HG03442 (cell line): ENCODE results near the gene DNAI1.
"Not testable (repeated sequence)": the region's sequence is repeated elsewhere in the genome, so short reads cannot be mapped to it uniquely, and the experiment has no call there.

Experiments
- ATAC-seq: cut with Tn5 transposase; IDR thresholded peaks from one replicate; pipeline ENCODE4 v1.9.1; 2021; ENCODE audit warnings: mild to moderate bottlenecking, moderate library complexity; ENCODE audit not compliant: unreplicated experiment

The DNAI1 gene

DNA sequence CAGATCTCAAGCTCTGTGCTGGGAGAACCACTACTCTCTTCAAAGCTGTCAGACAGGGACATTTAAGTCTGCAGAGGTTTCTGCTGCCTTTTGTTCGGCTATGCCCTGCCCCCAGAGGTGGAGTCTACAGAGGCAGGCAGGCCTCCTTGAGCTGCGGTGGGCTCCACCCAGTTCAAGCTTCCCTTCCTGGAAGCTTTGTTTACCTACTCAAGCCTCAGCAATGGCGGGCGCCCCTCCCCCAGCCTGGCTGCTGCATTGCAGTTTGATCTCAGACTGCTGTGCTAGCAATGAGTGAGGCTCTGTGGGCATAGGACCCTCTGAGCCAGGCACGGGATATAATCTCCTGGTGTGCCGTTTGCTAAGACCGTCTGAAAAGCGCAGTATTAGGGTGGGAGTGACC lies 73.4 kb downstream of the DNAI1 start:
- ATAC-seq, result not testable (repeated sequence)

- no peak for ATAC-seq
Measured at GRCh38 chr9:34536685-34537084, 78.1 kb downstream of the DNAI1 start.

DNA sequence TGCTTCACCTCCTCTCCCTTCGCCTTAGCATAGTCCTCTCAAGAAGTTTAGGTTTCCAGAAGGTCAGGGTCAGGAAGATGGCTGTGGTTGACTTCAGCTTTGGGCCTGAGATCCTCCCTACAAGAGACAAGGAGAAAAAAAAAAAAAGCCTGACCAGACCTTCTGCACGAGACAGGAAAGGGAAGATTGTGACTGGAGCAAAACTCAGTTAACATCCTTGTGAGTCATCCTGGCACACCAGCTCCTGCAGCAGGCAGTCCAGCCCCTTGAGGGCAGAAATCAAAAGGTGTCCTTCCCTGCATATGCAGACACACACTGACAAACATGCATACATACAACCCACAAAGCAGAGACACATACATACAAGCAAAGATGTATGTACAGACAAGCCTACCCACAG lies 82.2 kb downstream of the DNAI1 start:
- ATAC-seq, result no peak

GRCh38 chr9:34541540-34541939 lies 82.9 kb downstream of the DNAI1 start:
- no peak for ATAC-seq

DNA sequence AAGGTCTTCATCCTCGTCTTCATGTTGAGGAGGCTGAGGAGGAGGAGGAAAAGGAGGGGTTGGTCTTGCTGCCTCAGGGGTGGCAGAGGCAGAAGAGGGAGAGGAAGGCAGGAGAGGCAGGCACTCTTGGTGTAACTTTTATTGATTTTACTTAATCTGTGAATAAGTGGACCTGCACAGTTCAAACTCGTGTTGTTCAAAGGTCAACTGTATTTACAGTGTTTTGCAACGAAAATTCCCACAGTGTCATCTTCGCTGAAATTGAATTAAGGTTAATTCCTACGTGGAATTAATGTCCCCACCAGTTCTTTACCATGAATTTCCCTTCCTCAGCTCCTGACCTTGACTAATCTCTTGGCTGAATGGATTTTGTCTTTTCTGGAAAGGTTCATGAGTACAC lies 85.4 kb downstream of the DNAI1 start:
- no peak for ATAC-seq

GRCh38 chr9:34545497-34545896 lies 86.9 kb downstream of the DNAI1 start:
- ATAC-seq, result no peak

GRCh38 chr9:34546102-34546833 lies 87.7 kb downstream of the DNAI1 start:
- no peak for ATAC-seq

DNA sequence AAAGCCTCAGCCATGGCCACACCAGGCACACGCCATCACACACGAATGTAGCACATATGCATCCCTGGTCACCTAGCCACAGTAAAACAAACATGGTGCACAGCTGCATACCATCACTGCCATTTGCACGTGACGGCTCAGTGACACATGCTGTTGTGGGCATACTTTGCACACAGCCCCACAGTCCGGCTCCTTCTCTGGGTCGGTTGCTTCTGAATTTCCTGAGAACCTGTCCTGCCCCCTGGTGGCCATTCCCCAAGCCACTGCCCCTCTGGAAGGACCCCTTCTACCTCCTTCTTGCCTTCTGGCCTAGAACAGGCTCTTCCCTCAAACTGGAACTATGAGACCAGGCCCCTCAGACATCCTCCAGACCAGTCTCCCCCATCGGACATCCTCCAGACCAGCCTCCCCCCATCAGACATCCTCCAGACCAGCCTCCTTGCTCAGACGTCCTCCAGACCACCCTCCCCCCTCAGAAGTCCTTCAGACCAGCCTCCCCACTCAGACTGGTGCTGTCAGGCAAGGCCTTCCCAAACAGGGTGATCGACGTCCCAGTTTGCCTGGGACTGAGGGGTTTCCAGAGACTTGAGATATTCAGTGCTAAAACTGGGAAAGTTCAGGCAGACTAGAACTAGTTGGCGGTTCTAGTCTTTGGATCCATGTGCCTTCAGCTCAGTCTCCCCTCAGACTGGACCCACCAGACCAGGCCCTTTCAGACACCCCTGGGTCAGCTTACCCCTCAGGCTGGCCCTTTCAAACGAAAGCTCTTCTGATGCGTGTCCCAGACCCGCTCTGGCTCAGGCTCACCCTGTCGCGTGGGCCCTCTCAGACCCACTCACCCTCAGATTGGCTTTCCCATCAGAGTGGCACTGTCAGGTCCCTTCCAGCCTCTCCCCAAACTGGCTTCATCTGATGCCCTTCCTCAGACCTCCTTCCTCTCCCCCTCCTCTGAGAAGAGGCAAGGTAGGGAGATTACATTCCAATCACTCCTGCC lies 88.5 kb downstream of the DNAI1 start:
- ATAC-seq, result no peak

- no peak for ATAC-seq
Measured at GRCh38 chr9:34547960-34548611, 89.5 kb downstream of the DNAI1 start.

- ATAC-seq, result no peak
Measured at GRCh38 chr9:34549407-34549732, 90.8 kb downstream of the DNAI1 start.

- no peak for ATAC-seq
Measured at GRCh38 chr9:34550016-34550680, 91.5 kb downstream of the DNAI1 start.

GRCh38 chr9:34550681-34551270 lies 92.2 kb downstream of the DNAI1 start:
- ATAC-seq, result no peak

DNA sequence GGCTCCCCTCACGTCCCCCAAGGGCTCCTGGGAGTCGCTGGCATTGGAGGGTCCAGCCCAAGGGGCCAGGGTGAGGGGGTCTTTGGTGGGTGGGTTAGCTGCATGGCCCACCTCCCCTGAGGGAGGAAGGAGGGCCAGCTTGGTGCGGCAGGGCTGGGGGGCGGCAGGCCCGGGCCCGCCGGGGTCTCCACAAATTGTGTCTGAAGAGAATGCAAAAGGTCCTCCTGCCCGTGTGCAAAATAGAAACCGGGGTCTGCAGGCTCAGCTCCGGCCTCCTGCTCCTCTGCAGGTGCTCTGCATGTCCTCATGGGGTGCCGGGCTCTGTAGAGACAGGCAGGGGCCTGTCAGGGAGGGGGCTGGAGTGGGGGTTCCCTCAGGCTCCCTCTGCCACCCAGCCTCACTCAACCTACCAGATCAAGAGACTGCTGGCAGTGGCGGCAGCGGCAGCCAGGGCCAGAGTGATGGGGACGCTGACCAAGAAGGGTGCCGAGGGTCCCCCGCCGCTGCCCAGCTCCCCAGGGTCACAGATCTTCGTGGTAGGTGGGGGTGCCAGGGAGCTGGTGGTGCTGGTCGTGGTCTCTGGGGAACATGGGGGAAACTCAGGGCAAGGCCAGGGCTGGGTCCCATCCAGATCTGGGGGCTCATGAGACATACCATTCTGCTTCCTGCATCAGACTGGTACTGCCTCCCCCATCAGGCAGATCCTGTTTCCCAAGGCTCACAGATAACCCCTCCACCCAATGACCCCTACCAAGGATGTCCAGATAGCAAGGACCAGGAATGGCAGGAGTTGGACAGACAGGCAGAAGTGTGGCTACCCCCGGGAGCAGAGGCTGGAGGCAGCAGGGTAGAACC lies 93.4 kb downstream of the DNAI1 start:
- ATAC-seq, result no peak

DNA sequence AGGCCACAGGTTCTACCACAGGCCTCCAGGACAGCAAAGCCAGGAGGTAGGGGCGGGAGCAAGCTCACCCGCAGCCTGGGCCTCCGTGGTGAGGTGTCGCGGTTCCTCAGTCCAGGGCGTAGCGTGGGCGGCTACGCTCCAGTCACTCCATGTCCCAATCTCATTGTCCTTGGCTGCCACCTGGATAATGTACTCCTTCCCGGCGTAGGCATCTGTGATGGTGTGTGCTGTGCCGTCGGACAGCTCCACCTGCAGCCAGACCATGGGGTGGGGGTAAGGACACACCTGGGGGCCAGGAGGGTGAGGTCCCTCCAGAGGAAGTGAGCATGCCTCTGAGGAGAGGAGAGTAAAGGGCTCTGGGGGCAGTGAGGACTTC lies 94.0 kb downstream of the DNAI1 start:
- no peak for ATAC-seq

GRCh38 chr9:34552986-34553385 lies 94.4 kb downstream of the DNAI1 start:
- no peak for ATAC-seq

DNA sequence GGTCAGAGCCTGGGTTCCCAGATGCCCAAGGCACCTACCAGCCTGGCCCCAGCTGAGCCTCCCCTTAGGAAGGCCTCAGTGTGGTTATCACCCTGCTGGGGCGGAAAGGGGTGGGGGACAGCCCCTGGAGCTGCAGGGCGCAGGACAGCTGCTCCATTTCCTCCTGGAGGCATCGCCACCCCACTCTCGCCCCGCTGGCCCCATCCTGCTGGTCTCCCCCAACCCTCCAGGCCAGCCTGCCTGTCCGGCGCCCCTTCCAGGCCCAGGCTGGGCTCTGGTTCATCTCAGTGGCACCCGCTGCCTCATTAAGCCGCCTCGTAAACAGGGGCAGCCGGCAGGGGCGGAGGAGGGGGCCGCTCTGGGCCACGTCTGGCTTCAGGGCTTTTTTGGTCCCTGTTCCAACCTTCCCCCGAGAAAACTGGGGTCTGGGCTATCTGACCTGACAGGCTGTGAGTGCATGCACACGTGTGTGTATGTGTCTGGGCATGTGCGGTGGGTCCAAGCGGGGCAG lies 95.0 kb downstream of the DNAI1 start:
- ATAC-seq, result no peak

GRCh38 chr9:34554211-34555001 lies 95.8 kb downstream of the DNAI1 start:
- no peak for ATAC-seq

DNA sequence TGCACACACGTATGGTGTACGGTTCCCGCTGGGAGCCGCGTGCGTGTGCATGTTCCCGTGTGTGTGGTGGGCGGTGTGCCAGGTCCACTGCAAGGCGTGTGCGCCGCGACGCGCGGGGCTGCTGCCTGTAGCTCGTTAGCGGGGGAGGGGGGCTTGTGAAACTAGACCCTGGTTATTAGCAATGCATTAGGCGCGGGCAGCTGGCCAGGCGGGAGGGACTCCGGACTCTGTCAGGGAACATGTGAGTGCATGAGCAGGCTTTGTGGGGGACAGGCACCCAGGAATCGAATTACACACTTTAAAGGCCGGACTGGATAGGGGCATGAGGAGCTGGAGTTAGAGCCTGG lies 96.4 kb downstream of the DNAI1 start:
- ATAC-seq, result no peak

DNA sequence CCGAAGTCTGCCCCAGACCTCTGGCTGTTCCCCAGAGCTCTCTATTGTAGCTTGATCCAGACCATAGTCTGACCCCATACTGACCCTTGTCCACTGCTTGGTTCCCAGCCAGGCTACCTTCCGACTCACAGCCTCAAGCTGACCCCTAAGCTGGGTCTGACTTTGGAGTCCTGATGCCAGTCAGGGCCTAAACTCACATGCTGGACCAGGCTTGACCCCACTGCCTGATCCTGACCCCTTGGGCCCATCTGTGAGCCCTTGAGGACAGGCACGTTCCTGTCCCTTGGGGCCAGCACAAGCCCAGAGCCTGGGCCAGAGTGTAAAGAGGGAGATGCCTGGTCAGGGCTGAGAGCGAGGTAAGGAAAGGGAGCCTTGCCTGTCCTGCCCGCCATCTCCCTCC lies 96.9 kb downstream of the DNAI1 start:
- ATAC-seq, result no peak
